NOMO-1 (cell line): ENCODE results near the gene CCDC192.

ENCODE experiments used
- DNase-seq, 2 experiments: peaks; one replicate each; lab custom pipeline; 2025; ENCODE audit not compliant: unreplicated experiment in 2 of 2; lab: John Stamatoyannopoulos, UW

CCDC192 gene

GRCh38 chr5:127969651-127970050, 266.5 kb downstream of the CCDC192 start:
- DNase-seq = no peak

DNA sequence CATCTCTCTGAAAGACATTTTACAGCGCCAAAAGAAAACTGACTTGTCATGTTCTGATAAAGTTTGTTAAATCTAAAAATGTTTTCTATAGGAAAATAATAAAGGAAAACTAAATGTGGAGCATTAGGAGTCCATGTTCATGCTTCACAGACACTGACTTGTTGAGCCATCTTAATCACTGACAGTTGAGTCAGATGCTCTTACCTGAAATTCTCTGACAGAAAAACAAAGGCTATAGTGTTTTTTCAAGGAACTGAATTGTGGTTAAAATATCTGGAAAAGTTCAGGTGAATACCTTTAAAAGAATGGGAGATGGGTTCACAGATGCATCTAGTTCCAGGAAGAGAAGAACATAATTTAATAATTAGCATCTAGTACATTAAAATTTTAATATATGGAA, 266.9 kb downstream of the CCDC192 start:
- DNase-seq = no peak

DNA sequence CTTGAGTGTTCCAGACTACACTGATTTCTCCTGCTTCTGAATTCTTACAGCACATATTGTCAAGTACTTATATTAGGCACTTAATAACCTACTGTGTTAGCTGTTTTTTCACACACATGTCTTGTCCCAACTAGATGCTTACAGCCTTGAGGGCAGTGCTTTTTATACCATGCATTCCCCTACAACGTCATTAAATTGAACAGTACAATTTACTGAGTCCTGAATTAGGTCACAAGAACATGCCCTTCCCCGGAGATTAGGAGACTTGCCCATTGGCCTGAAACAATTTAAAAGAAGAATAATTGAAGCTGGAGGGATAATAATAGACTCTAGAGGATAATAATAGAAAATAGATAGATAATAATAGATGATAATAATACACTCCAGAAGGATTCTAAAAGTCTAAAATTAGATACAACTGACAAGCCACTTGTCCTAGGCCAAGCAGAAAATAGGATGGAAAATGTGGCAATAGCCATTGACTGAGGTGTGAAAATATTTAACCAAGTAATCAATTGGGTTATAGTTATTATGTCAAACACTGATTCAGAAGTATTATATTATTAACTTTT, 267.7 kb downstream of the CCDC192 start:
- DNase-seq = no peak

- no peak for DNase-seq
Observed at GRCh38 chr5:127975961-127976360, 272.8 kb downstream of the CCDC192 start.

GRCh38 chr5:127976525-127976924, 273.3 kb downstream of the CCDC192 start:
- DNase-seq = no peak

DNA sequence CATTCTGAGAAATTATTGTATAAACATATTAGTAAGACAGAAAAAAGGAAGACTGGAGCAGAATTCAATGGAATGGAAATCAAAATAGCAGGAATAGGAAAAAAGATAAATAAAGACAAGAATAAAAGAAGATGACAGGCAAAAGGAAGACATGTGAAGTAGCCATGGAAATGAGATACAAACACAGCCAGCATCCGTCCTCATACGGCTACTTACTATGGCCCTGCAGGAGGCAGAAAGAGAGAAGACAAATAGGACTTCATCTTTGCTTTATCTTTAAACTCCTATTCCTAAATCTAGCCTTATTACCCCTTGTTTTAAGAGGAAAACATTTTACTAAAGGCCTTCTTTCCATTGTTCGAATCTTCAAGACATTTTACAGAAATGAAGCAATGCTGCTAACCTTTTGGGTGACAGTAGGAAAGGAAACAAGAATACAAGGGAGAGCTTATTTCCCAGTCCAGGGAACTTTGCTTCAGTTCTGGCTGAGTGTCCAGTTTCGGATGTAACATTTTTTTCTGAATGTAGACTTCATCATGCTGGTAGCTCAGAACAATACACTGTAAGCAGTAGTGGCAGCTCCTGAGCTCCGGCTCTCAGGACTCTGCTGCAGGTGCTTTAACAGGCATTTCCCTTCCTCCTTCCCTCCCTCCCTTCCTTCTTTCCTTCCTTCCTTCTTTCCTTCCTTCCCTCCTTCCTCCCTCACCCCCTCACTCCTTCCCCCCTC, 274.0 kb downstream of the CCDC192 start:
- DNase-seq = no peak

- DNase-seq = no peak
Observed at GRCh38 chr5:127978738-127979300, 275.6 kb downstream of the CCDC192 start.

DNA sequence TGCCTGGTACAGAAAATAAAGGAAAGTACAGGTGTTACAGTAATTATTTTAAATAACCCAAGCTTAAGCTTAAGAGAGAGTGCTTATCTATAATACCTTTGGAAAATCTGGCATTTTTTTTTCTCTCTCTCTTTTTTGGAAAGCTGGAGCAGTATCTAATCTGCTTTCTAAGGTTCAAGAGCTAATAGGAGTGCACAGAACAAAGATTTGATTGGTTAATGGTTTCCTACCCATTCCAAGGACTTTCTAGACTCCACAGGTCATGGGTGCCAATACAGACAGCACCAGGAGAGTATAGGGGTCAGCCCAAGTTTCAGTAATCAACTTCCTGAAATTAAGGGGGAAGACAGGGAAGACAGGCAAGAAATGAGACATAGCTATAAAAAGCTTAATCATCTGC, 276.3 kb downstream of the CCDC192 start:
- no peak for DNase-seq

DNA sequence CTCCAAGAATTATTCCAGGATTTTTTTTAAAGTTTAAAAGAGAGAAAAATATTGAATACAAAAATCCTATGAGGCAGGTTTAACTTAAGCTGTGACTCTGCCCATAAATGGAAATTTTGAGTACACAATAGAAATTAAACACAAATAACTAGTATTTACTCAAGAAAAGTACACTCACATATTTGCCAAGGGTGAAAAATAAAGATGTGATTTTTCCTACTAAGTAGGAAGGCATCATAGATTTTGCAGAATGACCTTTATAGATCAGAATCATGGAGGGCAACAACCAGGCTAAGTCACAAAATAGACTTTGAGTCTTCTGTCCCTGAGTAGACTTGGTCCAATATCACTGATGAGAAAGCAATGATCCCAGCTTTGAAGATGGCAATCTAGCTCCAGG, 277.7 kb downstream of the CCDC192 start:
- DNase-seq = no peak

DNA sequence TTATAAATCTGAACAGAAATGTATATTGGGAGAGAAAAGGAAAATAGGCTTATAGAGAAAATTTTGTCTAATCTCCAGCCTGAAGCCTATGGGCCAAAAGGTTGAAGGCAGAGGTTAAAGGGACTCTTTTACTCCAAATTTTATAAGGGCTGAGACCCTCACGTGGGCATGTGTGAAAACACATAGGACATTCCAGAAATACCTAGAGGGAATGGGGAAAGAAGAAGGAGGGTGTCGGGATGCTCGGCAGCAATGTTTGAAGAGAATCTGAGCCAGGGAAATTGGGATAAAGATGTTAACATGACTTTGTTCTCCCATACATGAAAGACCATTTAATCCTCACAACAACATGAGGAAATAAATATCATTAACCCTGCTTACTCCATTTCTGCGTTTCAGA, 278.3 kb downstream of the CCDC192 start:
- no peak for DNase-seq

- DNase-seq = no peak
Observed at GRCh38 chr5:127985811-127986325, 282.7 kb downstream of the CCDC192 start.

DNA sequence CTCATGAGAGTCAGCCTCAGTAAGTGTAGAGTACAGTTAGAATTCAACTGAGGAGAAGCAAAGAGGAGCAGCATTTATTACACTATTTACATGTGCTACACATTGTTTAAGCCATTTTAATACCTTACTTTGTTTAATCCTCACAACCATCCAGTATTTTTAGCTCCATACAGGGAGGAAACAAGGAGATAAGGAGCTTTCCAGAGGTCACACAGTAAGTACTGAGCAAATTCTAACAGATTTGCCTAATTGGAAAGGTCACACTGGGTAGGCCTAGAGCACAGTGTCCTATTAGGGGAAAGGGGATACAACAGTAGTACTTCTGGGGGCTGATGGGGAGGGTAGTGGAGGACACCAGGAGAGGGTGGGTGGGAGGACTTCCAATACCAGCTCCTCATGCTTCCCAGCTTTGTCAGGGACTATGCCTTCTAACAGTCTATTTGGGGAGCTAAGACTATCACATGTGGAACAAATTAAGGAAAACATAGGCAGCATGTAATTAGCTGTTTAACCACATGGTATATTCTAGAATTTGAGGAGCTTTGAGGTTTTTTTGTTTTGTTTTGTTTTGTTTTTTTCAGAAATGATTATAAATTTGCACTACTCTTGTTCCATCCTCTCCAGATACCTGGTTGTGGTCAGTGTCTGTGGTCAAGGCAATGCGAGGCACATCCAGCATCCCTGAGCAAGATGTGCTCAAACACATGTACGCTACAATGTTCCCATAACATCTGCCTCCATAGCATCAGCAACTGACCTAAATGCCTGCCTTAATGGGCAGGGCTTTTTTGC, 284.4 kb downstream of the CCDC192 start:
- no peak for DNase-seq

DNA sequence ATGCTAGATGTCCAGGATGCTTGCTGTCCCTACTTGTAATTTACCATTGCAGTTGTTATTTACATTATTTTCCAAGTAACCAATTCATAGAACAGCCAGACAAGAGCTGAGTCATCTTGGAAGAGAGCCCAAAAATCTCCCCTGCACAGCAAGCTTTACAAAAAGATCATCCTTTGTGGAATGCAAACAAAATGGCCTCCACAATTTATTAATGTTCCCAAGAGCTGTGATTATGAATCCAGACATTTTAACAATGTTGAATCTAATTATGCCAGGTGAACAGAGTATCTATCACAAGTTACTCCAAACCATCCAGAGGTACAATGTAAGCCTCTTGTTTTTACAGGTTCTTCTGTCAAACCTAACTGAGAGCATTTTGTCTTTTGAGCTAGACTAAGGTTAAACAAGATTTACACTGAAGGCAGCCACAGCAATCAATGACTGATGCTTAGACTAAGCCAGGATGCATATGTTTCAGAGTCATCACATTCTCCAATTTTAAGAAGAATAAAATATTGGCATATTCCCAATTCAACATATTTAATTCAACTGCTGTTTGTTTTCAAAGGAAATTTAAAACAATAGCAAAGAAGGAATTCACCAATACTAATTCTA, 285.1 kb downstream of the CCDC192 start:
- no peak for DNase-seq
